ENCODE measurements around the gene CDK5. TPM values are rescaled to one million over a fixed set of nuclear protein-coding genes. Genes with fewer than 3 reads are reported as not detected.

CDK5 gene
- total and polyA plus RNA-seq, 9 of the 15 experiments (the other 6 are each of a cell fraction or from before 2014, with no cell fraction given): 3.2 to 38.0 (median 27.5) TPM

GRCh38 chr7:151087245-151088018, 29.7 kb upstream of the CDK5 start (continued):
- TF ChIP-seq, protein P1, sequence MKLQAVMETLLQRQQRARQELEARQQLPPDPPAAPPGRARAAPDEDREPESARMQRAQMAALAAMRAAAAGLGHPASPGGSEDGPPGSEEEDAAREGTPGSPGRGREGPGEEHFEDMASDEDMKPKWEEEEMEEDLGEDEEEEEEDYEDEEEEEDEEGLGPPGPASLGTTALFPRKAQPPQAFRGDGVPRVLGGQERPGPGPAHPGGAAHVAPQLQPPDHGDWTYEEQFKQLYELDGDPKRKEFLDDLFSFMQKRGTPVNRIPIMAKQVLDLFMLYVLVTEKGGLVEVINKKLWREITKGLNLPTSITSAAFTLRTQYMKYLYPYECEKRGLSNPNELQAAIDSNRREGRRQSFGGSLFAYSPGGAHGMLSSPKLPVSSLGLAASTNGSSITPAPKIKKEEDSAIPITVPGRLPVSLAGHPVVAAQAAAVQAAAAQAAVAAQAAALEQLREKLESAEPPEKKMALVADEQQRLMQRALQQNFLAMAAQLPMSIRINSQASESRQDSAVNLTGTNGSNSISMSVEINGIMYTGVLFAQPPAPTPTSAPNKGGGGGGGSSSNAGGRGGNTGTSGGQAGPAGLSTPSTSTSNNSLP (IDR thresholded peaks at IDR 0.05; ENCODE audit: borderline replicate concordance, low read depth, low read length): no peak
- no peak for TF ChIP-seq MITF (IDR thresholded peaks at IDR 0.05)
- peak; percentile 80 for TF ChIP-seq VEZF1 (CRISPR knock-in tag; IDR thresholded peaks at IDR 0.05)
- TF ChIP-seq RBM34 (IDR thresholded peaks at IDR 0.05; ENCODE audit: borderline replicate concordance, insufficient read depth, low read length): no peak
- TF ChIP-seq GTF2E2 (tag; IDR thresholded peaks at IDR 0.05): no peak
- TF ChIP-seq TAF15 (IDR thresholded peaks at IDR 0.05; ENCODE audit: low read depth, low read length): no peak
- no peak for TF ChIP-seq RFX1 (IDR thresholded peaks at IDR 0.05)
- no peak for TF ChIP-seq ZNF586 (CRISPR knock-in tag; conservative IDR thresholded peaks at IDR 0.05)
- TF ChIP-seq KLF13 (tag; IDR thresholded peaks at IDR 0.05; ENCODE audit: borderline replicate concordance, low read depth): peak; percentile 63; the same call in 1 of the 2 replicates
- TF ChIP-seq SOX6 (IDR thresholded peaks at IDR 0.05): peak; percentile 63; the same call in 1 of the 2 replicates
- TF ChIP-seq SP1 (CRISPR knock-in tag; IDR thresholded peaks at IDR 0.05): no peak; the same call in none of the 2 replicates
- TF ChIP-seq, protein P2, sequence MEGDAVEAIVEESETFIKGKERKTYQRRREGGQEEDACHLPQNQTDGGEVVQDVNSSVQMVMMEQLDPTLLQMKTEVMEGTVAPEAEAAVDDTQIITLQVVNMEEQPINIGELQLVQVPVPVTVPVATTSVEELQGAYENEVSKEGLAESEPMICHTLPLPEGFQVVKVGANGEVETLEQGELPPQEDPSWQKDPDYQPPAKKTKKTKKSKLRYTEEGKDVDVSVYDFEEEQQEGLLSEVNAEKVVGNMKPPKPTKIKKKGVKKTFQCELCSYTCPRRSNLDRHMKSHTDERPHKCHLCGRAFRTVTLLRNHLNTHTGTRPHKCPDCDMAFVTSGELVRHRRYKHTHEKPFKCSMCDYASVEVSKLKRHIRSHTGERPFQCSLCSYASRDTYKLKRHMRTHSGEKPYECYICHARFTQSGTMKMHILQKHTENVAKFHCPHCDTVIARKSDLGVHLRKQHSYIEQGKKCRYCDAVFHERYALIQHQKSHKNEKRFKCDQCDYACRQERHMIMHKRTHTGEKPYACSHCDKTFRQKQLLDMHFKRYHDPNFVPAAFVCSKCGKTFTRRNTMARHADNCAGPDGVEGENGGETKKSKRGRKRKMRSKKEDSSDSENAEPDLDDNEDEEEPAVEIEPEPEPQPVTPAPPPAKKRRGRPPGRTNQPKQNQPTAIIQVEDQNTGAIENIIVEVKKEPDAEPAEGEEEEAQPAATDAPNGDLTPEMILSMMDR (IDR thresholded peaks at IDR 0.05 in 2 of 3, conservative IDR thresholded peaks at IDR 0.05 in 1 of 3; ENCODE audit: insufficient read depth in 2 of 3, low read depth in 1 of 3, low read length in 3 of 3): peak; percentile 50 to 84 (median 66); a peak in 5 of 6 replicates
- peak; percentile 40; the same call in 1 of the 2 replicates for TF ChIP-seq MTA1 (IDR thresholded peaks at IDR 0.05; ENCODE audit: borderline replicate concordance)
- TF ChIP-seq GTF2F1 (IDR thresholded peaks at IDR 0.05; ENCODE audit: low read depth, low read length): no peak
- no peak for TF ChIP-seq GTF2A2 (tag; IDR thresholded peaks at IDR 0.05)
- no peak for TF ChIP-seq RFX5 (IDR thresholded peaks at IDR 0.05; ENCODE audit: low read depth, low read length)
- TF ChIP-seq POLR2G (IDR thresholded peaks at IDR 0.05; ENCODE audit: low read depth, low read length): peak; percentile 82
- TF ChIP-seq HSF4 (CRISPR knock-in tag; IDR thresholded peaks at IDR 0.05; ENCODE audit: borderline replicate concordance): no peak
- no peak for TF ChIP-seq NFATC3 (IDR thresholded peaks at IDR 0.05)
- TF ChIP-seq TOE1 (IDR thresholded peaks at IDR 0.05; ENCODE audit: borderline replicate concordance): no peak; the same call in 1 of the 2 replicates
- no peak for TF ChIP-seq TOE1 (CRISPR knock-in tag; IDR thresholded peaks at IDR 0.05; ENCODE audit: borderline replicate concordance, low read depth)
- no peak for TF ChIP-seq ZNF12 (CRISPR knock-in tag; IDR thresholded peaks at IDR 0.05)

All from K562 (cell line).